Kidney epithelial cell (primary cell): Measurements from ENCODE around the gene HDAC10. TPM values are rescaled to one million over a fixed set of nuclear protein-coding genes. Genes with fewer than 3 reads are reported as not detected.

Experiments used
- DNase-seq: peaks from one replicate; pipeline ENCODE4 v3.0.0-alpha.2; 2010; ENCODE audit warnings: low read depth
- H3K27me3 ChIP-seq: 2 replicates; pipeline ENCODE4 v1.6.0; 2011; ENCODE audit warnings: low read length; ENCODE audit not compliant: control insufficient read depth, insufficient read depth
- H3K36me3 ChIP-seq: 2 replicates; pipeline ENCODE4 v1.5.1; 2011; ENCODE audit warnings: low read length; ENCODE audit not compliant: control insufficient read depth, insufficient read depth
- H3K4me3 ChIP-seq: 2 replicates; pipeline ENCODE4 v1.5.1; 2011; ENCODE audit warnings: low read depth, mild to moderate bottlenecking, control low read depth, low read length
- CTCF ChIP-seq: IDR thresholded peaks from 2 replicates; pipeline ENCODE4 v1.5.1; 2011; ENCODE audit warnings: mild to moderate bottlenecking, moderate library complexity, low read length, control low read depth, inconsistent platforms; ENCODE audit not compliant: insufficient read depth, poor library complexity, severe bottlenecking
- total RNA-seq: library from RNA; depleted of rRNA; stranded (reverse); fragments of >200 nt; gene quantifications from 2 replicates; pipeline ENCODE4 v1.2.3, GENCODE V29; 2015

HDAC10 gene
- total RNA-seq, 1 donor from 2014 or later, result 21.1 TPM

- Histone ChIP-seq H3K36me3 (peaks cover 2% of the 10 kb centered on the region), H3K4me3 (no peak overlapping the region), H3K27me3 (no peaks in the 10 kb centered on the region)
- DNase-seq, result no peak
- TF ChIP-seq CTCF, result no peak
These were observed 31.1 kb downstream of the HDAC10 start for GRCh38 chr22:50219800-50220602.

GRCh38 chr22:50218996-50219727, 31.9 kb downstream of the HDAC10 start:
- H3K36me3 ChIP-seq, result peaks cover 5% of the 10 kb centered on the region
- DNase-seq, result no peak

GRCh38 chr22:50218153-50218995, 32.7 kb downstream of the HDAC10 start:
- H3K27me3 ChIP-seq, result no peaks in the 10 kb centered on the region
- H3K4me3 ChIP-seq, result no peak overlapping the region
- DNase-seq, result no peak
- peaks cover 6% of the 10 kb centered on the region for H3K36me3 ChIP-seq
- TF ChIP-seq CTCF, result no peak

More at GRCh38 chr22:50218996-50219727, 31.9 kb downstream of the HDAC10 start:
- no peak for TF ChIP-seq CTCF
- Histone ChIP-seq H3K27me3 (no peaks in the 10 kb centered on the region), H3K4me3 (no peak overlapping the region)

GRCh38 chr22:50217543-50218152, 33.4 kb downstream of the HDAC10 start:
- TF ChIP-seq CTCF, result no peak

GRCh38 chr22:50216684-50217520, 34.2 kb downstream of the HDAC10 start:
- TF ChIP-seq CTCF, result no peak
- no peak for DNase-seq
- Histone ChIP-seq H3K4me3 (no peak overlapping the region), H3K27me3 (no peaks in the 10 kb centered on the region), H3K36me3 (peaks cover 8% of the 10 kb centered on the region)

More at GRCh38 chr22:50217543-50218152, 33.4 kb downstream of the HDAC10 start:
- no peaks in the 10 kb centered on the region for H3K27me3 ChIP-seq
- DNase-seq, result no peak
- no peak overlapping the region for H3K4me3 ChIP-seq
- peaks cover 8% of the 10 kb centered on the region for H3K36me3 ChIP-seq
